H7 (cell line): ENCODE measurements around the gene SIGLEC8. TPM values are rescaled to one million over a fixed set of nuclear protein-coding genes. Genes with fewer than 3 reads are reported as not detected.
"Not testable (repeated sequence)": the region's sequence is repeated elsewhere in the genome, so short reads cannot be mapped to it uniquely, and the experiment has no call there.

Source experiments
- DNase-seq: peaks from one replicate; pipeline ENCODE4 v3.0.0; 2012
- H3K27me3 ChIP-seq: 2 replicates; pipeline ENCODE4 v1.6.0; 2011; ENCODE audit warnings: mild to moderate bottlenecking, low read length; ENCODE audit not compliant: control insufficient read depth, insufficient read depth
- H3K36me3 ChIP-seq: replicated peaks from 2 replicates; pipeline ENCODE4 v1.5.1; 2011; ENCODE audit warnings: low read length; ENCODE audit not compliant: control insufficient read depth, insufficient read depth
- H3K4me3 ChIP-seq: 2 replicates; pipeline ENCODE4 v1.5.1; 2011; ENCODE audit warnings: low read depth, mild to moderate bottlenecking, control low read depth, low read length, moderate library complexity; ENCODE audit not compliant: insufficient read depth
- total RNA-seq: library from RNA; depleted of rRNA; stranded (reverse); fragments of >200 nt; shearing (Covaris generic); gene quantifications from 2 replicates; pipeline ENCODE4 v1.2.3, GENCODE V29; 2014

The SIGLEC8 gene
- total RNA-seq, 1 experiment from 2014 or later = not detected

GRCh38 chr19:51463976-51464581, 5.8 kb upstream of the SIGLEC8 start:
- H3K4me3 ChIP-seq, H3K36me3 ChIP-seq, DNase-seq, H3K27me3 ChIP-seq: not testable (repeated sequence)

- Histone ChIP-seq H3K4me3 (no peak overlapping the region), H3K27me3 (peaks cover 5% of the 10 kb centered on the region; the same call in 1 of the 2 replicates), H3K36me3 (no peaks in the 10 kb centered on the region)
- DNase-seq = no peak
Observed at GRCh38 chr19:51462681-51463080, 4.4 kb upstream of the SIGLEC8 start.

- no peak overlapping the region for H3K4me3 ChIP-seq
- H3K27me3 ChIP-seq = peaks cover 5% of the 10 kb centered on the region; the same call in 1 of the 2 replicates
- no peaks in the 10 kb centered on the region for H3K36me3 ChIP-seq
- DNase-seq = no peak
Observed at GRCh38 chr19:51462276-51462675, 4.0 kb upstream of the SIGLEC8 start.

- DNase-seq = no peak
- H3K4me3 ChIP-seq = no peak overlapping the region
- no peaks in the 10 kb centered on the region for H3K36me3 ChIP-seq
- H3K27me3 ChIP-seq = peaks cover 5% of the 10 kb centered on the region; the same call in 1 of the 2 replicates
Observed at GRCh38 chr19:51461723-51462161, 3.5 kb upstream of the SIGLEC8 start.

- Histone ChIP-seq H3K36me3 (no peaks in the 10 kb centered on the region), H3K4me3 (peak overlapping the region; percentile 16; the same call in 1 of the 2 replicates), H3K27me3 (peaks cover 5% of the 10 kb centered on the region; the same call in 1 of the 2 replicates)
- peak; percentile 64 for DNase-seq
Observed at GRCh38 chr19:51460164-51460992, 2.1 kb upstream of the SIGLEC8 start.

GRCh38 chr19:51458899-51459505, 748 bp upstream of the SIGLEC8 start:
- DNase-seq = no peak
- Histone ChIP-seq H3K27me3 (peaks cover 3% of the 10 kb centered on the region; the same call in 1 of the 2 replicates), H3K36me3 (no peaks in the 10 kb centered on the region), H3K4me3 (no peak overlapping the region)

- H3K4me3 ChIP-seq = no peak overlapping the region
- H3K27me3 ChIP-seq = peaks cover under 1% of the 10 kb centered on the region; the same call in 1 of the 2 replicates
- H3K36me3 ChIP-seq = no peaks in the 10 kb centered on the region
- no peak for DNase-seq
Observed at GRCh38 chr19:51457351-51458013, 772 bp downstream of the SIGLEC8 start.

GRCh38 chr19:51456541-51457290, 1.5 kb downstream of the SIGLEC8 start:
- Histone ChIP-seq H3K36me3 (no peaks in the 10 kb centered on the region), H3K27me3 (no peaks in the 10 kb centered on the region), H3K4me3 (no peak overlapping the region)
- DNase-seq = no peak

- no peak for DNase-seq
- H3K36me3 ChIP-seq = no peaks in the 10 kb centered on the region
Observed at GRCh38 chr19:51450730-51451307, 7.4 kb downstream of the SIGLEC8 start.

GRCh38 chr19:51448411-51449016, 9.7 kb downstream of the SIGLEC8 start:
- H3K4me3 ChIP-seq = no peak overlapping the region
- no peaks in the 10 kb centered on the region for H3K36me3 ChIP-seq
- DNase-seq = no peak
- no peaks in the 10 kb centered on the region for H3K27me3 ChIP-seq

More at GRCh38 chr19:51450730-51451307, 7.4 kb downstream of the SIGLEC8 start:
- Histone ChIP-seq H3K4me3 (no peak overlapping the region), H3K27me3 (no peaks in the 10 kb centered on the region)

- no peak for DNase-seq
- Histone ChIP-seq H3K4me3 (no peak overlapping the region), H3K36me3 (no peaks in the 10 kb centered on the region), H3K27me3 (no peaks in the 10 kb centered on the region)
Observed at GRCh38 chr19:51448011-51448410, 10.2 kb downstream of the SIGLEC8 start.

GRCh38 chr19:51447510-51447909, 10.7 kb downstream of the SIGLEC8 start:
- not testable (repeated sequence) for H3K27me3 ChIP-seq, DNase-seq, H3K4me3 ChIP-seq, H3K36me3 ChIP-seq
